Ovary (tissue), 3 donors: Measurements from ENCODE around the gene TK2.
"Not testable (repeated sequence)": the region's sequence is repeated elsewhere in the genome, so short reads cannot be mapped to it uniquely, and the experiment has no call there.

Source experiments
- CTCF ChIP-seq, 3 donors: fragments of 450-650 bp in 2 of 3; fragments of 200-600 bp in 1 of 3; IDR thresholded peaks; one replicate each; pipeline versions ENCODE4 v1.5.1 to v1.8.0; 2016 to 2022; ENCODE audit warnings: antibody characterized with exemption in 3 of 3, mild to moderate bottlenecking in 1 of 3
- EP300 ChIP-seq: sonication (generic); formaldehyde crosslinking; IDR thresholded peaks from one replicate; pipeline ENCODE4 v1.6.1; 2017; ENCODE audit warnings: antibody characterized with exemption
- POLR2A ChIP-seq: fragments of 450-650 bp; IDR thresholded peaks from one replicate; pipeline ENCODE4 v1.6.1; 2017; ENCODE audit warnings: antibody characterized with exemption, mild to moderate bottlenecking, moderate library complexity
- donor health status: DM: no; HTN: no; CAD: no.

- TF ChIP-seq CTCF (IDR thresholded peaks at IDR 0.05); POLR2A; EP300: not testable (repeated sequence)
Measured at GRCh38 chr16:66567270-66567669, 17.3 kb upstream of the TK2 start.
